HG03342 (cell line): ENCODE measurements around the gene SFXN5.
"Not testable (repeated sequence)": the region's sequence is repeated elsewhere in the genome, so short reads cannot be mapped to it uniquely, and the experiment has no call there.

ENCODE experiments used
- ATAC-seq: cut with Tn5 transposase; IDR thresholded peaks from one replicate; pipeline ENCODE4 v1.9.1; 2021; ENCODE audit warnings: mild to moderate bottlenecking, moderate library complexity; ENCODE audit not compliant: unreplicated experiment

SFXN5 gene

GRCh38 chr2:72914589-72915319, 156.8 kb downstream of the SFXN5 start:
- no peak for ATAC-seq

GRCh38 chr2:72914206-72914559, 157.3 kb downstream of the SFXN5 start:
- ATAC-seq, result no peak

- ATAC-seq, result no peak
Measured at GRCh38 chr2:72913486-72914205, 157.9 kb downstream of the SFXN5 start.

GRCh38 chr2:72911256-72911655, 160.3 kb downstream of the SFXN5 start:
- no peak for ATAC-seq

- ATAC-seq, result no peak
Measured at GRCh38 chr2:72908741-72909140, 162.8 kb downstream of the SFXN5 start.

- not testable (repeated sequence) for ATAC-seq
Measured at GRCh38 chr2:72907369-72907768, 164.1 kb downstream of the SFXN5 start.

GRCh38 chr2:72901426-72901825, 170.1 kb downstream of the SFXN5 start:
- no peak for ATAC-seq

GRCh38 chr2:72900191-72900825, 171.2 kb downstream of the SFXN5 start:
- no peak for ATAC-seq

GRCh38 chr2:72898585-72898906, 173.0 kb downstream of the SFXN5 start:
- no peak for ATAC-seq

GRCh38 chr2:72897785-72898584, 173.5 kb downstream of the SFXN5 start:
- ATAC-seq, result no peak

- ATAC-seq, result no peak
Measured at GRCh38 chr2:72896446-72896845, 175.1 kb downstream of the SFXN5 start.

GRCh38 chr2:72895759-72896281, 175.7 kb downstream of the SFXN5 start:
- no peak for ATAC-seq

- no peak for ATAC-seq
Measured at GRCh38 chr2:72895154-72895553, 176.4 kb downstream of the SFXN5 start.

- no peak for ATAC-seq
Measured at GRCh38 chr2:72894514-72894913, 177.0 kb downstream of the SFXN5 start.

- ATAC-seq, result peak; percentile 68
Measured at GRCh38 chr2:72893594-72894319, 177.8 kb downstream of the SFXN5 start.

- ATAC-seq, result no peak
Measured at GRCh38 chr2:72892506-72893173, 178.9 kb downstream of the SFXN5 start.
